Thoracic aorta (tissue), 2 donors: Measurements from ENCODE around the gene DIO3. TPM values are rescaled to one million over a fixed set of nuclear protein-coding genes. Genes with fewer than 3 reads are reported as not detected.

Experiments
- ATAC-seq: fragments of 150-250 bp; one replicate; pipeline ENCODE4 v1.8.0; 2017; ENCODE audit warnings: low read depth; ENCODE audit not compliant: insufficient number of reproducible peaks, low FRiP score
- DNase-seq: peaks from one replicate; pipeline ENCODE4 v3.0.0-alpha.2; 2020; ENCODE audit warnings: low spot score
- H3K27ac ChIP-seq, 2 donors: fragments of 200-600 bp; sonication (generic); 1 replicate in 1 of 2; 2 replicates in 1 of 2; pipeline ENCODE4 v1.5.1; 2016; ENCODE audit warnings: mild to moderate bottlenecking in 2 of 2, moderate library complexity in 2 of 2
- H3K27me3 ChIP-seq: fragments of 200-600 bp; sonication (generic); replicated peaks from 2 replicates; pipeline ENCODE4 v1.6.0; 2016; ENCODE audit warnings: mild to moderate bottlenecking; ENCODE audit not compliant: insufficient read depth
- H3K36me3 ChIP-seq: fragments of 200-600 bp; sonication (generic); one replicate; pipeline ENCODE4 v1.5.1; 2016
- H3K4me1 ChIP-seq, 2 donors: fragments of 200-600 bp; sonication (generic); 1 replicate in 1 of 2; 2 replicates in 1 of 2; pipeline versions ENCODE4 v1.5.1 to v1.6.0; 2016; ENCODE audit warnings: low read depth in 2 of 2, mild to moderate bottlenecking in 1 of 2; ENCODE audit not compliant: control insufficient read depth in 1 of 2
- H3K4me3 ChIP-seq: fragments of 200-600 bp; sonication (generic); 2 replicates; pipeline ENCODE4 v1.5.1; 2016; ENCODE audit warnings: mild to moderate bottlenecking
- H3K9me3 ChIP-seq: fragments of 200-600 bp; sonication (generic); 2 replicates; pipeline ENCODE4 v1.5.1; 2016
- CTCF ChIP-seq: fragments of 200-600 bp; sonication (generic); IDR thresholded peaks from one replicate; pipeline ENCODE4 v1.5.1; 2019; ENCODE audit warnings: antibody characterized with exemption
- total RNA-seq, 2 donors: library from RNA; depleted of rRNA; stranded (reverse); fragments of >200 nt; gene quantifications; one replicate each; pipeline versions ENCODE4 v1.1.0 to v1.2.3, GENCODE V29; 2016

DIO3 gene
- total RNA-seq, 2 donors from 2014 or later = 0.41 to 0.78 TPM

GRCh38 chr14:101542391-101542790 is 18.9 kb upstream of the DIO3 start:
- Histone ChIP-seq H3K4me1 (no peaks in the 10 kb centered on the region), H3K9me3 (no peaks in the 10 kb centered on the region), H3K36me3 (no peaks in the 10 kb centered on the region), H3K4me3 (no peak overlapping the region), H3K27me3 (no peaks in the 10 kb centered on the region), H3K27ac (no peak overlapping the region)
- TF ChIP-seq CTCF = no peak
- DNase-seq (no peak), ATAC-seq (no peak)

GRCh38 chr14:101543814-101544213 is 17.5 kb upstream of the DIO3 start:
- no peak overlapping the region for H3K27ac ChIP-seq
- H3K27me3 ChIP-seq = no peaks in the 10 kb centered on the region
- no peak for TF ChIP-seq CTCF
- DNase-seq (no peak), ATAC-seq (no peak)
- H3K9me3 ChIP-seq = no peaks in the 10 kb centered on the region
- H3K36me3 ChIP-seq = no peaks in the 10 kb centered on the region
- no peak overlapping the region for H3K4me3 ChIP-seq
- no peaks in the 10 kb centered on the region for H3K4me1 ChIP-seq

GRCh38 chr14:101544550-101544949 is 16.7 kb upstream of the DIO3 start:
- no peak for ATAC-seq
- Histone ChIP-seq H3K36me3 (no peaks in the 10 kb centered on the region), H3K4me3 (no peak overlapping the region), H3K9me3 (no peaks in the 10 kb centered on the region), H3K27me3 (no peaks in the 10 kb centered on the region), H3K4me1 (no peaks in the 10 kb centered on the region), H3K27ac (no peak overlapping the region)
- DNase-seq = no peak
- no peak for TF ChIP-seq CTCF

- no peak overlapping the region for H3K27ac ChIP-seq
- no peak for DNase-seq
- no peaks in the 10 kb centered on the region for H3K4me1 ChIP-seq
- H3K9me3 ChIP-seq = no peaks in the 10 kb centered on the region
- no peak for ATAC-seq
- no peaks in the 10 kb centered on the region for H3K27me3 ChIP-seq
- H3K36me3 ChIP-seq = no peaks in the 10 kb centered on the region
- no peak for TF ChIP-seq CTCF
- no peak overlapping the region for H3K4me3 ChIP-seq
Measured at GRCh38 chr14:101546706-101547105, 14.6 kb upstream of the DIO3 start.

GRCh38 chr14:101547107-101547738 is 14.1 kb upstream of the DIO3 start:
- ATAC-seq (no peak), DNase-seq (no peak)
- Histone ChIP-seq H3K9me3 (no peaks in the 10 kb centered on the region), H3K4me3 (no peak overlapping the region), H3K4me1 (no peaks in the 10 kb centered on the region), H3K36me3 (no peaks in the 10 kb centered on the region), H3K27me3 (no peaks in the 10 kb centered on the region), H3K27ac (no peak overlapping the region)
- TF ChIP-seq CTCF = no peak
